B cell (primary cell): Measurements from ENCODE around the gene VLDLR.

Experiments
- CTCF ChIP-seq: fragments of 200-600 bp; IDR thresholded peaks from one replicate; pipeline ENCODE4 v1.8.0; 2022; ENCODE audit warnings: antibody characterized with exemption, mild to moderate bottlenecking
- EZH2 ChIP-seq: IDR thresholded peaks from 2 replicates; pipeline ENCODE4 v1.6.1; 2012; ENCODE audit warnings: borderline replicate concordance, low read depth, mild to moderate bottlenecking, moderate library complexity, low read length; ENCODE audit not compliant: insufficient read depth, poor library complexity, severe bottlenecking

- TF ChIP-seq CTCF (no peak), EZH2 (no peak)
Observed at GRCh38 chr9:2601785-2602378, 19.7 kb upstream of the VLDLR start.
